Left lung (tissue), 10 donors: ENCODE results near the gene INPP5A. TPM values are rescaled to one million over a fixed set of nuclear protein-coding genes. Genes with fewer than 3 reads are reported as not detected.

Experiments used
- ATAC-seq: fragments of 200-7000 bp; cut with Tn5 transposase; one replicate; pipeline ENCODE4 v1.9.1; 2020; ENCODE audit warnings: moderate library complexity
- DNase-seq, 4 donors: peaks; one replicate each; pipeline ENCODE4 v3.0.0-alpha.2; 2013 to 2020
- H3K27ac ChIP-seq, 2 donors: fragments of 200-600 bp; sonication (generic) in 1 of 2; one replicate each; pipeline versions ENCODE4 v1.5.0 to v1.8.0; 2020 to 2021
- H3K27me3 ChIP-seq, 2 donors: fragments of 200-600 bp; sonication (generic) in 1 of 2; one replicate each; pipeline versions ENCODE4 v1.5.0 to v1.8.0; 2020 to 2021
- H3K36me3 ChIP-seq, 2 donors: fragments of 200-600 bp; sonication (generic) in 1 of 2; one replicate each; pipeline versions ENCODE4 v1.5.0 to v1.8.0; 2020 to 2021
- H3K4me1 ChIP-seq, 2 donors: fragments of 200-600 bp; one replicate each; pipeline ENCODE4 v1.8.0; 2021
- H3K4me3 ChIP-seq, 2 donors: fragments of 200-600 bp; sonication (generic) in 1 of 2; one replicate each; pipeline versions ENCODE4 v1.5.0 to v1.8.0; 2020 to 2021; ENCODE audit warnings: mild to moderate bottlenecking in 1 of 2
- H3K9me3 ChIP-seq, 2 donors: fragments of 200-600 bp; sonication (generic) in 1 of 2; one replicate each; pipeline versions ENCODE4 v1.5.0 to v1.8.0; 2020 to 2021
- intact Hi-C, 2 donors: fragments of 100-400 bp; cut with DNase I; formaldehyde crosslinking; loops; one replicate each; pipeline versions ENCODE4 v1.11.2 to v1.14.2; 2022
- polyA plus RNA-seq, 6 donors: library from polyadenylated mRNA; unstranded; fragments of 120-200 nt; gene quantifications; one replicate each; pipeline ENCODE4 v1.2.1, GENCODE V29; 2013; ENCODE audit not compliant: insufficient read length in 6 of 6
- total RNA-seq, 2 donors: library from RNA; stranded (reverse); fragmentation: NEBNext Ultra II Directional; extraction: Animal tissue kit (Norgen Biotek cat#: 25700); gene quantifications; one replicate each; pipeline ENCODE4 v1.2.1, GENCODE V29; 2021
- TF ChIP-seq, protein P1 (sequence below), 2 donors: fragments of 200-600 bp; sonication (generic) in 1 of 2; IDR thresholded peaks; one replicate each; pipeline versions ENCODE4 v1.5.0 to v1.8.0; 2021; ENCODE audit warnings: antibody characterized with exemption in 2 of 2
- donor health status: DM: no; HTN: yes; CAD: no.
- donor health status: DM: no; HTN: no; CAD: no.

The INPP5A gene
- total and polyA plus RNA-seq, 8 donors = 32.0 to 44.0 (median 36.8) TPM

DNA sequence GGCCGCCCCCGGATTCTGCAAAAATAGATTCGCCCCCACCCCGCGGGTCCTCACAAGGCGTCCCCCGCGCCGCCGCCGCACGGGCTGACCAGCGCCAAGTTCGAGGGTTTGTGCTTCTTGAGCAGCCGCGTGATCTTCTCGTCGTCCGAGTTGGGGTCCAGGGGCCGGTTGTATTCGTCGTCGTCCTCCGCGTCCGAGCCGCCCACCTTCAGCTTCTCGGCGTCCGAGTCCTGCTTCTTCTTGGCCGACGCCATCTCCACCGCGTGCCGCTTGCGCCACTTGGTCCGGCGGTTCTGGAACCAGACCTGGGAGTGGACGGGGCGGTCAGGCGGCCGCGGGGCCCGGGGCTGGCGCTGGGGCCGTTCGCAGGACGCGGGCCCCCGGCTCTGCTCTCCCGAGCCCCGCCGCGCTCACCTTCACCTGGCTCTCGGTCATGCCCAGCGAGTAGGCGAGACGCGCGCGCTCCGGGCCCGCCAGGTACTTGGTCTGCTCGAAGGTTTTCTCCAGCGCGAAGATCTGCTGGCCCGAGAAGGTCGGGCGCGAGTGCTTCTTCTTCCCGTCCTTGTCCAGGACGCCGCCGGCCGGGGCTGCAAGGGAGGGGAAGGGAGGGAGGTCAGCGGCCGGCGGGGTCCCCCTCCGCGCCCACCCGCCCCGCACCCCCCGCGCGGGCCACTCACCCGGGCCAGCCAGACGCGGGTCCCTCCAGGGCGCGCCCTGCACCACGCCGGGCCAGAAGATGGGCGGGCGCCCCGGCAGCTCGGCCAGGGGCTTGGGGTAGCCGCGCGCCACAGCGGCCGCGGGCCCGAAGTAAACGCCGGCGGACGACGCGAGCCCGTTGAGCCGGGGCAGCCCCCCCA is 247.5 kb downstream of the INPP5A start:
- TF ChIP-seq, protein P1, sequence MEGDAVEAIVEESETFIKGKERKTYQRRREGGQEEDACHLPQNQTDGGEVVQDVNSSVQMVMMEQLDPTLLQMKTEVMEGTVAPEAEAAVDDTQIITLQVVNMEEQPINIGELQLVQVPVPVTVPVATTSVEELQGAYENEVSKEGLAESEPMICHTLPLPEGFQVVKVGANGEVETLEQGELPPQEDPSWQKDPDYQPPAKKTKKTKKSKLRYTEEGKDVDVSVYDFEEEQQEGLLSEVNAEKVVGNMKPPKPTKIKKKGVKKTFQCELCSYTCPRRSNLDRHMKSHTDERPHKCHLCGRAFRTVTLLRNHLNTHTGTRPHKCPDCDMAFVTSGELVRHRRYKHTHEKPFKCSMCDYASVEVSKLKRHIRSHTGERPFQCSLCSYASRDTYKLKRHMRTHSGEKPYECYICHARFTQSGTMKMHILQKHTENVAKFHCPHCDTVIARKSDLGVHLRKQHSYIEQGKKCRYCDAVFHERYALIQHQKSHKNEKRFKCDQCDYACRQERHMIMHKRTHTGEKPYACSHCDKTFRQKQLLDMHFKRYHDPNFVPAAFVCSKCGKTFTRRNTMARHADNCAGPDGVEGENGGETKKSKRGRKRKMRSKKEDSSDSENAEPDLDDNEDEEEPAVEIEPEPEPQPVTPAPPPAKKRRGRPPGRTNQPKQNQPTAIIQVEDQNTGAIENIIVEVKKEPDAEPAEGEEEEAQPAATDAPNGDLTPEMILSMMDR (IDR thresholded peaks at IDR 0.05) = no peak
- intact Hi-C loops = no loop called here
- H3K4me1 ChIP-seq = peaks cover 11 to 34% of the 10 kb centered on the region in 2 donors
- ATAC-seq (no peak), DNase-seq (no peak)
- no peak overlapping the region for H3K27ac ChIP-seq
- H3K36me3 ChIP-seq = peaks cover 0 to 39% of the 10 kb centered on the region in 2 donors
- peaks cover 64 to 74% of the 10 kb centered on the region in 2 donors for H3K27me3 ChIP-seq
- H3K4me3 ChIP-seq = no peak overlapping the region
- H3K9me3 ChIP-seq = no peaks in the 10 kb centered on the region

DNA sequence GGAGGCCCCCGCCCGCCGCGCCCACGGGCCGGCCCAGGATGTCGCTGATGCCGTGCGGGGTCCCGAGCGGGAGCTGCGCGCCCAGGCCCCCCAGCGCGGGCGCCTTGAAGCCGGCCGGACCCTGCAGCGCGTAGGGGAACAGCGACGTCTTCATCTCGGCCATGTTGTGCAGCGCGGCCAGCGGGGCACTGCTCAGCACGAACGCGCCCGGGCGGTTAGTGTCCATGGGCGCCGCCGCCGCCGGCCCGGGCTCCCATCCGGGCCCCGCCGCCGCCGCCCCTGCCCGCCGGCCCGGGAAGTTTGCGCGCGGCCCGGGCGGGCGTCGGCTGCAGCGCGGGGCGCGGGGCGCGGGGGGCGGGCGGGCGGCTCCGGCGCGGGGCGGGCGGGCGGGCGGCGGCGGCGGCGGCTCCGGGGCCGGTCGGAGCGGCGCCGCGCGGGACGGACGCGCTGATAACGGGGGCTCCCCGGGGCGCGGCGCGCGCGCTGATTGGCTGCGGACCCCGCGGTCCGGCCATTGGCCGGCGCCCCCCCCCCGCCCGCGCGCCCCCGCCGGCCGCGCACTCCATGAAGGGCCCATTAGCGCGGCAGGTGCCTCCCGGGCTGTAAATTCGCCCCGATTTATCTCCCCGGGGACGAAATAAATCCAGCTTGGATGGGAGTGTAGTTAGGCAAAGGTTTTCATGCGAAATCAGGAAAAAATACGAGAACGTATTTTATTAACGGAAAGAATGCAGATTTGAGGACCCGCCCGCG is 248.3 kb downstream of the INPP5A start, which contains the start of gene NKX6-2:
Gene NKX6-2 (minus strand): TSS at position 425 of the 753 bp plus-strand sequence. CDS start 199 bp downstream, at position 226.
- Histone ChIP-seq H3K36me3 (peaks cover 0 to 31% of the 10 kb centered on the region in 2 donors), H3K4me1 (peaks cover 11 to 34% of the 10 kb centered on the region in 2 donors), H3K27me3 (peaks cover 64 to 82% of the 10 kb centered on the region in 2 donors), H3K9me3 (no peaks in the 10 kb centered on the region), H3K4me3 (no peak within 1 kb of the TSS), H3K27ac (no peak within 1 kb of the TSS)
- TF ChIP-seq, protein P1 (IDR thresholded peaks at IDR 0.05) = no peak
- no peak for ATAC-seq
- intact Hi-C loops = no loop called here
- DNase-seq = no peak

DNA sequence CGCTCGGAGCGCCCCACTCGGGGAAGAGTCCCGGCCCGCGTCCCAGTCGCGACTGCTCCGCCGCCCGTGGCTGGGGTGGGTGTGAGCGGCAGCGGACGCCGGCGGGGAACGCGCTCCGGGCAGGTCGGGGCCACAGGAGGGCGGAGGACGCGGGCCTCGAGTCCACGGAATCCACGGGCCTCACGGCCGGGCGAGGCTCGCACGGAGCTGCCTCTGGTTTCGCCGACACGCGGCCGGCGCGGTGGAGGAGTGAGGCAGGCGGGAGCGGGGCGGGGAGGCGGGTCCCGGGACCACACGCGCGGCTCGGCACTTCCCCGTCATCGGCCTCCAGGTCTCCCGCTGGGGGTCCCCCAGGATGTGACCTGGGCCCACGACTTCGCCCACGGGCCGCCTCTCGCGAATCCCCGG is 248.9 kb downstream of the INPP5A start:
- ATAC-seq (no peak), DNase-seq (no peak)
- Histone ChIP-seq H3K4me3 (no peak overlapping the region), H3K27me3 (peaks cover 64 to 88% of the 10 kb centered on the region in 2 donors), H3K9me3 (no peaks in the 10 kb centered on the region), H3K36me3 (peaks cover 0 to 25% of the 10 kb centered on the region in 2 donors), H3K4me1 (peaks cover 11 to 34% of the 10 kb centered on the region in 2 donors), H3K27ac (no peak overlapping the region)
- TF ChIP-seq, protein P1 (IDR thresholded peaks at IDR 0.05) = no peak
- intact Hi-C loops = no loop called here

DNA sequence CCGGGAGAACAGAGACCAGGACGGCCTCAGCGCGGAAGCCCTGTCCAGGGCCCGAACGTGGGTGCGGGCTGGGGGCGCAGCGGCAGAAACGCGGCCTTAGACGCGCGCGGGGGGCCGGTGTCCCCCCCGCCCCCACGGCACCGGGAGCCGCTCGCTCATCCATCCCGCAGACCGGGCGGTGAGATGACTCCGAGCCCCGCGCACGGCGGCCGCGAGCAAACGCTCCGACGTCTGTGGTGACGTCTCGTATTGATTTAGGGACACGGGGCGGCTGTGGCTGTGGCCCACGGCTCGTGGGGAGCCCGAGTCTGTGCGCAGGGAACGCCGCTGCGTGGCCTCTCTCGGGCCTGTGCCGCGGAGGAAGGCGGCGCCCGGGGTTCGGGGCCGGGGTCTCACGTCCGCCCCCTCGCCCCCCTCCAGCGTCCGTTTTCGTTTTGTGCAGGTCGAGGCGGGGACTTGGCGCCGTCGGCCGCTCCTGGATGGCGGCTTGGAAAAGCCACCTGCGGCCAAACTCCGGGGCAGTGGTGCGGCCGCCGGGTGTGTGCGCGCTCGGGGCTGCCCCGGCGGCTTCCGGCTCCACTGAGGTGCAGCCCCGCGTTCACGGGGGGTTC is 249.4 kb downstream of the INPP5A start:
- intact Hi-C loops = no loop called here
- no peaks in the 10 kb centered on the region for H3K9me3 ChIP-seq
- no peak overlapping the region for H3K4me3 ChIP-seq
- TF ChIP-seq, protein P1 (IDR thresholded peaks at IDR 0.05) = no peak
- no peak overlapping the region for H3K27ac ChIP-seq
- peaks cover 11 to 34% of the 10 kb centered on the region in 2 donors for H3K4me1 ChIP-seq
- DNase-seq (no peak), ATAC-seq (no peak)
- H3K27me3 ChIP-seq = peaks cover 64 to 92% of the 10 kb centered on the region in 2 donors
- peaks cover 0 to 20% of the 10 kb centered on the region in 2 donors for H3K36me3 ChIP-seq
